Smooth muscle cell (in vitro differentiated cells): Measurements from ENCODE around the gene AP2B1. TPM values are rescaled to one million over a fixed set of nuclear protein-coding genes. Genes with fewer than 3 reads are reported as not detected.

ENCODE experiments used
- DNase-seq: peaks from one replicate; lab custom pipeline; 2025; ENCODE audit not compliant: unreplicated experiment; lab: John Stamatoyannopoulos, UW
- H2AFZ ChIP-seq: fragments of 200-600 bp; sonication (generic); 2 replicates; pipeline ENCODE4 v1.6.0; 2016; ENCODE audit warnings: antibody characterized with exemption, low read depth, mild to moderate bottlenecking
- H3F3A ChIP-seq: fragments of 200-600 bp; sonication (generic); 2 replicates; pipeline ENCODE4 v1.6.0; 2017; ENCODE audit warnings: antibody characterized with exemption, low read depth
- H3K27ac ChIP-seq: fragments of 200-600 bp; sonication (generic); 2 replicates; pipeline ENCODE4 v1.5.1; 2016; ENCODE audit warnings: low read depth, mild to moderate bottlenecking
- H3K27me3 ChIP-seq: fragments of 200-600 bp; sonication (generic); 2 replicates; pipeline ENCODE4 v1.6.1; 2016; ENCODE audit warnings: low read depth, mild to moderate bottlenecking
- H3K36me3 ChIP-seq: fragments of 200-600 bp; sonication (generic); 2 replicates; pipeline ENCODE4 v1.5.1; 2016; ENCODE audit warnings: low read depth
- H3K4me1 ChIP-seq: fragments of 200-600 bp; sonication (generic); 2 replicates; pipeline ENCODE4 v1.5.1; 2016; ENCODE audit warnings: low read depth
- H3K4me2 ChIP-seq: fragments of 200-600 bp; sonication (generic); 2 replicates; pipeline ENCODE4 v1.6.0; 2016; ENCODE audit warnings: mild to moderate bottlenecking
- H3K4me3 ChIP-seq: fragments of 200-600 bp; sonication (generic); 2 replicates; pipeline ENCODE4 v1.5.1; 2016; ENCODE audit warnings: mild to moderate bottlenecking
- H3K79me2 ChIP-seq: fragments of 200-600 bp; sonication (generic); 2 replicates; pipeline ENCODE4 v1.6.0; 2016; ENCODE audit warnings: low read depth, mild to moderate bottlenecking
- H3K9ac ChIP-seq: fragments of 200-600 bp; sonication (generic); 2 replicates; pipeline ENCODE4 v1.6.0; 2016; ENCODE audit warnings: low read depth
- H3K9me3 ChIP-seq: fragments of 200-600 bp; sonication (generic); replicated peaks from 2 replicates; pipeline ENCODE4 v1.5.1; 2016; ENCODE audit warnings: low read depth
- H4K20me1 ChIP-seq: fragments of 200-600 bp; sonication (generic); 2 replicates; pipeline ENCODE4 v1.6.0; 2016; ENCODE audit warnings: low read depth
- CTCF ChIP-seq: fragments of 200-600 bp; sonication (generic); IDR thresholded peaks from 2 replicates; pipeline ENCODE4 v1.5.1; 2017; ENCODE audit warnings: borderline replicate concordance, mild to moderate bottlenecking, antibody characterized with exemption; ENCODE audit not compliant: insufficient read depth, poor library complexity, severe bottlenecking
- WGBS: methylation state at CpG from one replicate; pipeline ENCODE4 v1.1.7; 2016; ENCODE audit warnings: low lambda C conversion rate; 5-methylcytosine and 5-hydroxymethylcytosine counted together
- polyA plus RNA-seq: library from polyadenylated mRNA; unstranded; fragments of >200 nt; fragmentation: Nextera tagmentation; extraction: Ambion mirVana; gene quantifications from 2 replicates; pipeline ENCODE4 v1.2.1, GENCODE V29; 2016
- total RNA-seq: library from RNA; depleted of rRNA; stranded (reverse); fragments of >200 nt; gene quantifications from 2 replicates; pipeline ENCODE4 v1.2.3, GENCODE V29; 2014

Gene AP2B1
- total and polyA plus RNA-seq, 2 experiments from 2014 or later, result 58.5 to 92.3 TPM

- H3K4me3 ChIP-seq, result peak overlapping the region; percentile 89
- H3K9me3 ChIP-seq, result no peaks in the 10 kb centered on the region
- H3F3A ChIP-seq, result peaks cover 6% of the 10 kb centered on the region
- H3K4me2 ChIP-seq, result peak overlapping the region; percentile 96
- peak overlapping the region; percentile 51 for H3K9ac ChIP-seq
- 8% methylated on average over 39 of the region's 47 CpGs for WGBS
- no peaks in the 10 kb centered on the region for H3K36me3 ChIP-seq
- DNase-seq, result no peak
- TF ChIP-seq CTCF, result no peak
- peaks cover 1% of the 10 kb centered on the region for H4K20me1 ChIP-seq
- peak overlapping the region; percentile 24 for H2AFZ ChIP-seq
- no peak overlapping the region for H3K27ac ChIP-seq
- no peaks in the 10 kb centered on the region for H3K27me3 ChIP-seq
- H3K79me2 ChIP-seq, result no peaks in the 10 kb centered on the region
- peaks cover 21% of the 10 kb centered on the region for H3K4me1 ChIP-seq
These were observed 145.0 kb downstream of the AP2B1 start for GRCh38 chr17:35731917-35732805.

GRCh38 chr17:35732806-35733136 is 145.6 kb downstream of the AP2B1 start:
- no peak overlapping the region for H3K4me3 ChIP-seq
- H3F3A ChIP-seq, result peaks cover 1% of the 10 kb centered on the region
- no peaks in the 10 kb centered on the region for H4K20me1 ChIP-seq
- no peak overlapping the region for H3K9ac ChIP-seq
- H2AFZ ChIP-seq, result no peak overlapping the region
- no peaks in the 10 kb centered on the region for H3K79me2 ChIP-seq
- WGBS, result 74% methylated on average over 1 of the region's 1 CpG
- H3K4me1 ChIP-seq, result peaks cover 18% of the 10 kb centered on the region
- H3K4me2 ChIP-seq, result peak overlapping the region; percentile 96
- no peak for TF ChIP-seq CTCF
- H3K9me3 ChIP-seq, result no peaks in the 10 kb centered on the region
- H3K27me3 ChIP-seq, result no peaks in the 10 kb centered on the region
- no peak overlapping the region for H3K27ac ChIP-seq
- no peak for DNase-seq
- H3K36me3 ChIP-seq, result no peaks in the 10 kb centered on the region

GRCh38 chr17:35733366-35733765 is 146.2 kb downstream of the AP2B1 start:
- no peaks in the 10 kb centered on the region for H4K20me1 ChIP-seq
- DNase-seq, result no peak
- TF ChIP-seq CTCF, result no peak
- no peak overlapping the region for H3K4me2 ChIP-seq
- H3K79me2 ChIP-seq, result no peaks in the 10 kb centered on the region
- H3K9me3 ChIP-seq, result no peaks in the 10 kb centered on the region
- H3K27me3 ChIP-seq, result no peaks in the 10 kb centered on the region
- no peak overlapping the region for H3K4me3 ChIP-seq
- peaks cover 18% of the 10 kb centered on the region for H3K4me1 ChIP-seq
- H3F3A ChIP-seq, result no peaks in the 10 kb centered on the region
- WGBS, result 85% methylated on average over 6 of the region's 6 CpGs
- no peak overlapping the region for H3K27ac ChIP-seq
- no peak overlapping the region for H3K9ac ChIP-seq
- H2AFZ ChIP-seq, result no peak overlapping the region
- no peaks in the 10 kb centered on the region for H3K36me3 ChIP-seq

GRCh38 chr17:35734396-35734795 is 147.3 kb downstream of the AP2B1 start:
- no peak overlapping the region for H3K9ac ChIP-seq

More at GRCh38 chr17:35734396-35734795, 147.3 kb downstream of the AP2B1 start:
- H3K27me3 ChIP-seq, result no peaks in the 10 kb centered on the region
- no peak overlapping the region for H3K4me2 ChIP-seq
- no peaks in the 10 kb centered on the region for H4K20me1 ChIP-seq
- no peaks in the 10 kb centered on the region for H3K36me3 ChIP-seq
- H3K27ac ChIP-seq, result no peak overlapping the region
- H3K9me3 ChIP-seq, result no peaks in the 10 kb centered on the region
- no peaks in the 10 kb centered on the region for H3K79me2 ChIP-seq
- no peak overlapping the region for H2AFZ ChIP-seq
- DNase-seq, result no peak
- no peaks in the 10 kb centered on the region for H3F3A ChIP-seq
- TF ChIP-seq CTCF, result no peak
- H3K4me1 ChIP-seq, result peaks cover 14% of the 10 kb centered on the region
- 97% methylated on average over 7 of the region's 7 CpGs for WGBS
- no peak overlapping the region for H3K4me3 ChIP-seq
